ENCODE measurements around the gene SPTBN5. TPM values are rescaled to one million over a fixed set of nuclear protein-coding genes. Genes with fewer than 3 reads are reported as not detected.

Gene SPTBN5
- total RNA-seq, 1 donor from 2014 or later = 0.17 TPM

DNA sequence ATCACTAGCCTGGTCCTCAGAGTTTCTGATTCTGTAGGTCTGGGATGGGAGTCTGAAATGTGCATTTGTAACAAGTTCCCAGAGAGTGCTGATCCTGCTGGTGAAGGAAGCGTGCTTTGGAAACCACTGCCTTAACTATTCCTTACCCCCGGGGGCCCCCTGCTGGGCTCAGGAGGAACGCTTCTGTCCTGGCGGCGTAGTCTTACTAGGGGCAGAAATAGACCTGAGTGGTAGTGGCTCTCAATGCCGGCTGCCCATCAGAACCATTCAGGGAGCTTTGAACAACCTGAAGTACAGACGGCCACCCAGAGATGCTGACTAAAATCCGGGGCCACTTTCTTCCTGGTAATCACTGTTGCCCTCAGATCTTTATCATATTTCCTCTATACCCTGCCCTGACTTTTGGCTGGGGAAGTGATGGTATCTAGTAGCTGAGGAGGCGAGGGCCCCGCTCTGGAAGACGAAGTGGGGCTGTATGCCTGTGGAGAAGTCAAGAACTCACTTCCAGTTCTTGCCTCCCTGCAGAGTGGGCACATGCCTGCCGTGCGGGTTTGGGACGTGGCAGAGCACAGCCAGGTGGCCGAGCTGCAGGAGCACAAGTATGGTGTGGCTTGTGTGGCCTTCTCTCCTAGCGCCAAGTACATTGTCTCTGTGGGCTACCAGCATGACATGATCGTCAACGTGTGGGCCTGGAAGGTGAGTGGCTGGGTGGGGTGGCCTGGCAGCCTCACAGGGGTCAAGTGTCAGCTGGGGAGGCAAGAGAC is 82.2 kb downstream of the SPTBN5 start:
- no peak for DNase-seq (ENCODE audit: low read depth)
- Histone ChIP-seq H3K36me3 (ENCODE audit: control insufficient read depth, insufficient read depth, low read length) (peaks cover 3% of the 10 kb centered on the region), H3K4me3 (ENCODE audit: low read depth, low read length) (no peak overlapping the region), H3K27me3 (ENCODE audit: control insufficient read depth, insufficient read depth, low read length) (no peaks in the 10 kb centered on the region)
- TF ChIP-seq, protein P1, sequence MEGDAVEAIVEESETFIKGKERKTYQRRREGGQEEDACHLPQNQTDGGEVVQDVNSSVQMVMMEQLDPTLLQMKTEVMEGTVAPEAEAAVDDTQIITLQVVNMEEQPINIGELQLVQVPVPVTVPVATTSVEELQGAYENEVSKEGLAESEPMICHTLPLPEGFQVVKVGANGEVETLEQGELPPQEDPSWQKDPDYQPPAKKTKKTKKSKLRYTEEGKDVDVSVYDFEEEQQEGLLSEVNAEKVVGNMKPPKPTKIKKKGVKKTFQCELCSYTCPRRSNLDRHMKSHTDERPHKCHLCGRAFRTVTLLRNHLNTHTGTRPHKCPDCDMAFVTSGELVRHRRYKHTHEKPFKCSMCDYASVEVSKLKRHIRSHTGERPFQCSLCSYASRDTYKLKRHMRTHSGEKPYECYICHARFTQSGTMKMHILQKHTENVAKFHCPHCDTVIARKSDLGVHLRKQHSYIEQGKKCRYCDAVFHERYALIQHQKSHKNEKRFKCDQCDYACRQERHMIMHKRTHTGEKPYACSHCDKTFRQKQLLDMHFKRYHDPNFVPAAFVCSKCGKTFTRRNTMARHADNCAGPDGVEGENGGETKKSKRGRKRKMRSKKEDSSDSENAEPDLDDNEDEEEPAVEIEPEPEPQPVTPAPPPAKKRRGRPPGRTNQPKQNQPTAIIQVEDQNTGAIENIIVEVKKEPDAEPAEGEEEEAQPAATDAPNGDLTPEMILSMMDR (IDR thresholded peaks at IDR 0.05; ENCODE audit: insufficient read depth, low read length, poor library complexity, severe bottlenecking) = peak; percentile 94

DNA sequence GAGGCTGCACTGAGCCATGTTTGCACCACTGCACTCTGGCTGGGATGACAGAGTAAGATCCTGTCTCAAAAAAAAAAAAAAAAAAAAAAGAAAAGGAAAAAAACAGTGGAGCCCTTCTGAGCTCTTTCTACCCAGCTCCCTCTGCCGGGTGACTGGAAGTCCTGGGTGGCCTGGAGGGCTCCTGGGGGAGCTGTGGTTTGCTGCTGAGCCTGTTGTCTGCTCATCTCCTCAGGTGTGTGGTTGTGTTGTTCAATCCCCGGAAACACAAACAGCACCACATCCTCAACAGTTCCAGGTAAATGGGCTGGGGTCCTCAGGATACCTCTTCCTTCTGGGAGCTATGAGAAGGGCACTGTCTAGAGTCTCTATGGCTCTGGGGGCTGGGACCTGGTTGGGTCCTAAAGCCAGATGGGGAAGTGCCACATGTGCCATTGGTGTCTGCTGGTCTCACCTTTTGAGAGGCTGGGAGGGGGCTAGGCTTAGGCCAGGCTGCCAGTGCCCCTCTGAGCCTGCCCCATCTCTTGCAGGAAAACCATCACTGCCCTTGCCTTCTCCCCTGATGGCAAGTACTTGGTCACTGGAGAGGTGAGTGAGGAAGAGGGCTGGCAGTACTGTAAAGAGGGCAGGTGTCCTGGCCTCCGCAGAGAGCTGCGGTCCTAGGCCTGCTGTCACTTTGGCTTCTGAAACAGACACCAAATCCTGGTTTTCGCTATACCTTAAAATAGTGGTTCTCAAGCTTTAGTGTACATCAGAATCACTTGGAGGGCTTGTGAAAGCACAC is 83.0 kb downstream of the SPTBN5 start:
- Histone ChIP-seq H3K27me3 (ENCODE audit: control insufficient read depth, insufficient read depth, low read length) (no peaks in the 10 kb centered on the region), H3K4me3 (ENCODE audit: low read depth, low read length) (no peak overlapping the region), H3K36me3 (ENCODE audit: control insufficient read depth, insufficient read depth, low read length) (peaks cover 3% of the 10 kb centered on the region)
- TF ChIP-seq, protein P1 (IDR thresholded peaks at IDR 0.05; ENCODE audit: insufficient read depth, low read length, poor library complexity, severe bottlenecking) = no peak
- DNase-seq (ENCODE audit: low read depth) = no peak

DNA sequence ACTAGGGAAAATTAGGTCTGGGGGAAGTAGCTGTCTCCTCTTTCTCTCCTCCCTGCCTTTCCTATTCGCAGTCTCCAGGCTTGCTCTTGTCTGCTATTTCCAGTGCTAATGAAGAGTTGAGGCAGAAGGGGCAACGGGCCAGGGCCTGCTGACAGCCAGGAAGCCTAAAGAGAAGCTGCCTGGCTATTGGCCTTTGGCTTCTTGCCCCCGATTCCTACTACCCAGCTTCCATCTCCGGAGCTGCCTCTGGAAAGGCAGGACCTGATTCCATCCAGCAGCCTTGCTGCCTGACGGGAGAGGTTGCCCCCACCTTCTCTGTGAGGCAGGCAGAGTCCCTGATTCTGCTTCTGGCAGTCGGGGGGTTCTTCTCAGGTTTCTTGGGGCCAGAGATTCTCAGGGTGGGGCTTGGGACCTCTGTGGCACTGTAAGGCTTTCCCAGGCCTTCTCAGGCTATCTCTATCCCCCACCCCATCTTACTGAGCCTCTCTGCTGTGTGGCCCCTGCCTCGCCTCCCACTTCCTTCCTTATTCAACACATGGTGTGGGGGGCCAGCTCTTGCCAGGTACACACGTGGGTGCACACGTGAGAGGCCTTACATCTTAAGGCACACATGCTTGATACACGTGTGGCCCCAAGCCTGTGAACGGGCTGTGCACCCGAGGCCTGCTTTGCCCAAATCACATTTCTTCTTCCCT is 84.2 kb downstream of the SPTBN5 start:
- no peak for DNase-seq (ENCODE audit: low read depth)
- no peaks in the 10 kb centered on the region for H3K27me3 ChIP-seq (ENCODE audit: control insufficient read depth, insufficient read depth, low read length)
- no peak overlapping the region for H3K4me3 ChIP-seq (ENCODE audit: low read depth, low read length)
- H3K36me3 ChIP-seq (ENCODE audit: control insufficient read depth, insufficient read depth, low read length) = peaks cover 3% of the 10 kb centered on the region
- TF ChIP-seq, protein P1 (IDR thresholded peaks at IDR 0.05; ENCODE audit: insufficient read depth, low read length, poor library complexity, severe bottlenecking) = no peak

DNA sequence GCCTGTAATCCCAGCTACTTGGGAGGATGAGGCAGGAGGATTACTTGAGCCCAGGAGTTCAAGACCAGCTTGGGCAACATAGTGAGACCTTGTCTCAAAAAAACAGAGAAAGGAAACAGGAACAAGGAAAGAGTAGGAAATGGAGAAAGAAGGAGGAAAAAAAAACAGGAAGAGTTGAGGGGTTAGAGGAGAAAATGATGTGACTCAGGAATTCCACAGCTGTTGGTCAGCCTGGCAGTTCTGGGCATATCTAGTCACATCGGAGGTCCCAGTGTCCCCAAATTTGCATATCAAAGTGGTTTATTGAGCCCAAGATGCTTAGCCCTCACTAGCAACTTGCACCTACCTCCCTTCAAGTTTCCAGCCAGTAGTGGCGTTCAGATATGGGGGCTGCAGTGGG is 84.7 kb downstream of the SPTBN5 start:
- no peaks in the 10 kb centered on the region for H3K27me3 ChIP-seq (ENCODE audit: control insufficient read depth, insufficient read depth, low read length)
- TF ChIP-seq, protein P1 (IDR thresholded peaks at IDR 0.05; ENCODE audit: insufficient read depth, low read length, poor library complexity, severe bottlenecking) = no peak
- H3K36me3 ChIP-seq (ENCODE audit: control insufficient read depth, insufficient read depth, low read length) = peaks cover 3% of the 10 kb centered on the region
- no peak for DNase-seq (ENCODE audit: low read depth)
- no peak overlapping the region for H3K4me3 ChIP-seq (ENCODE audit: low read depth, low read length)

DNA sequence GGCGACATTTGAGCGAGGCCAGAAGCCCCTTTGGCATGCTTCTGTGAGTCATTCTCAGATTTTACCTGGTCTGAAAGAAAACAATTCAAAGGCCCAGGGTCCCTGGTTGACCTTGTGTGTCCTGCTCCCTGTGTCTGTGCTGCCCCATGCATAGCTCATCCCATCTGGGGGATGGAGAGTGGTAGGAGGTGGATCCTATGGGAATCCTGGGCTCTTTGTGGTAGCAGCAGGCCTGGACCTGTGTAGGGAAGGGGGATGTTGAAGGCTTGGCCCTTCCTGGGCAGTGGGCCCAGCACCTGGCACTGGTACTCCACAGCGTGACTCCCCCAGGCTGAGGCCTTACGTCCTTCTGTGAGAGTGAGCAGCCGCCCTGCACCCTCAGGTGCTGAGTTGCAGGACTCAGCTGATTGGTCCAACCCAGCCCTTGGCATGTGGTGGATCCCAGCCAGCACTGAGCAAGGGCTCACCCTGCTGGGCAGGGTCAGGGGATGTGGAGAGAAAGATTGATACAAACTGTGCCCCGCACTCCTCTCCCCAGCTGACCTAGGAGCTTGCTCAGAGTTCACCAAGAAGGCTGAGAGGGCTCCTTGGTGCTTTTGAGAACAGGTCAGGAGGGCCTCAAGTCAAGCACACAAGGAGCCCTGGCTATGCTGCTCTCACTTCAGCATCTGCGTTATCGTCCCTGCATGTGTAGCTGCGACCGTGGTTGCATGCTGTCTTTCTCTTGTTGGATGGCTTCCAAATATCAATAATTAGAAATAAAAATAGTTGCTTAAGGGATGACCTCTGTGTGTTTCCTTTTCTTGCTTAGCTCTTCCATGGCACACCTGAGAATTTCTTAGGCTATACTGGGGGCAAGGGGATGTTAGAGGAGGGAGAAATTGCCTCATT is 87.3 kb downstream of the SPTBN5 start:
- TF ChIP-seq, protein P1 (IDR thresholded peaks at IDR 0.05; ENCODE audit: insufficient read depth, low read length, poor library complexity, severe bottlenecking) = peak; percentile 23
- Histone ChIP-seq H3K36me3 (ENCODE audit: control insufficient read depth, insufficient read depth, low read length) (no peaks in the 10 kb centered on the region), H3K4me3 (ENCODE audit: low read depth, low read length) (no peak overlapping the region), H3K27me3 (ENCODE audit: control insufficient read depth, insufficient read depth, low read length) (no peaks in the 10 kb centered on the region)
- no peak for DNase-seq (ENCODE audit: low read depth)
